ENCODE results near the gene CHRNG.

GRCh38 chr2:232515639-232516038 lies 23.9 kb upstream of the CHRNG start:
- TF ChIP-seq, protein P1, sequence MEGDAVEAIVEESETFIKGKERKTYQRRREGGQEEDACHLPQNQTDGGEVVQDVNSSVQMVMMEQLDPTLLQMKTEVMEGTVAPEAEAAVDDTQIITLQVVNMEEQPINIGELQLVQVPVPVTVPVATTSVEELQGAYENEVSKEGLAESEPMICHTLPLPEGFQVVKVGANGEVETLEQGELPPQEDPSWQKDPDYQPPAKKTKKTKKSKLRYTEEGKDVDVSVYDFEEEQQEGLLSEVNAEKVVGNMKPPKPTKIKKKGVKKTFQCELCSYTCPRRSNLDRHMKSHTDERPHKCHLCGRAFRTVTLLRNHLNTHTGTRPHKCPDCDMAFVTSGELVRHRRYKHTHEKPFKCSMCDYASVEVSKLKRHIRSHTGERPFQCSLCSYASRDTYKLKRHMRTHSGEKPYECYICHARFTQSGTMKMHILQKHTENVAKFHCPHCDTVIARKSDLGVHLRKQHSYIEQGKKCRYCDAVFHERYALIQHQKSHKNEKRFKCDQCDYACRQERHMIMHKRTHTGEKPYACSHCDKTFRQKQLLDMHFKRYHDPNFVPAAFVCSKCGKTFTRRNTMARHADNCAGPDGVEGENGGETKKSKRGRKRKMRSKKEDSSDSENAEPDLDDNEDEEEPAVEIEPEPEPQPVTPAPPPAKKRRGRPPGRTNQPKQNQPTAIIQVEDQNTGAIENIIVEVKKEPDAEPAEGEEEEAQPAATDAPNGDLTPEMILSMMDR (IDR thresholded peaks at IDR 0.05; ENCODE audit: borderline replicate concordance, extremely low read depth, low read length, poor library complexity, severe bottlenecking), result no peak
- TF ChIP-seq EZH2 (IDR thresholded peaks at IDR 0.05; ENCODE audit: borderline replicate concordance, low read depth, low read length, severe bottlenecking), result no peak
